Keratinocyte (primary cell): Measurements from ENCODE around the gene FNDC3B. TPM values are rescaled to one million over a fixed set of nuclear protein-coding genes. Genes with fewer than 3 reads are reported as not detected.
A peak's percentile ranks its signal among the peaks of the same experiment; 100 is the strongest.

ENCODE experiments used
- DNase-seq: peaks from one replicate; pipeline ENCODE4 v3.0.0-alpha.2; 2011; ENCODE audit warnings: low read depth, missing footprints, low spot score
- FAIRE-seq: peaks from 2 replicates; lab custom pipeline; 2011; peaks lifted over from hg19 to GRCh38; lab: Jason Lieb, UNC
- H2AFZ ChIP-seq: 2 replicates; pipeline ENCODE4 v1.6.0; 2012; ENCODE audit warnings: low read length, control low read depth, inconsistent platforms; ENCODE audit not compliant: control insufficient read depth
- H3K27ac ChIP-seq: 2 replicates; pipeline ENCODE4 v1.5.1; 2011; ENCODE audit warnings: low read length; ENCODE audit not compliant: control insufficient read depth, insufficient read depth
- H3K27me3 ChIP-seq: 3 replicates; pipeline ENCODE4 v1.6.0; 2011; ENCODE audit warnings: low read length; ENCODE audit not compliant: control insufficient read depth, insufficient read depth; ENCODE audit errors: extremely low read depth
- H3K36me3 ChIP-seq, 2 experiments: 2 replicates in 1 of 2; 3 replicates in 1 of 2; pipeline ENCODE4 v1.5.1; 2011; ENCODE audit warnings: low read length in 2 of 2, mild to moderate bottlenecking in 1 of 2; ENCODE audit not compliant: control insufficient read depth in 2 of 2, insufficient read depth in 2 of 2; ENCODE audit errors: extremely low read depth in 1 of 2
- H3K4me1 ChIP-seq: 3 replicates; pipeline ENCODE4 v1.5.1; 2011; ENCODE audit warnings: low read length; ENCODE audit not compliant: control insufficient read depth, insufficient read depth; ENCODE audit errors: extremely low read depth
- H3K4me2 ChIP-seq: 3 replicates; pipeline ENCODE4 v1.6.0; 2011; ENCODE audit warnings: low read depth, low read length; ENCODE audit not compliant: control insufficient read depth, insufficient read depth; ENCODE audit errors: extremely low read depth
- H3K4me3 ChIP-seq, 3 experiments: fragments of 200-600 bp in 1 of 3; sonication (generic) in 1 of 3; 2 replicates in 2 of 3; 3 replicates in 1 of 3; pipeline ENCODE4 v1.5.1; 2011 to 2016; ENCODE audit warnings: low read length in 3 of 3, mild to moderate bottlenecking in 3 of 3, control low read depth in 2 of 3, inconsistent platforms in 1 of 3, low read depth in 1 of 3, mixed read lengths in 1 of 3, mixed run types in 1 of 3, moderate library complexity in 1 of 3; ENCODE audit not compliant: control insufficient read depth in 2 of 3, insufficient read depth in 2 of 3; ENCODE audit errors: extremely low read depth in 1 of 3
- H3K79me2 ChIP-seq: 2 replicates; pipeline ENCODE4 v1.6.0; 2012; ENCODE audit warnings: low read length; ENCODE audit not compliant: control insufficient read depth, insufficient read depth
- H3K9ac ChIP-seq: 3 replicates; pipeline ENCODE4 v1.6.0; 2011; ENCODE audit warnings: low read length; ENCODE audit not compliant: control insufficient read depth, insufficient read depth; ENCODE audit errors: extremely low read depth
- H3K9me1 ChIP-seq: 3 replicates; pipeline ENCODE4 v1.6.0; 2011; ENCODE audit warnings: low read length; ENCODE audit not compliant: control insufficient read depth, insufficient read depth; ENCODE audit errors: extremely low read depth
- H3K9me3 ChIP-seq: 2 replicates; pipeline ENCODE4 v1.5.1; 2012; ENCODE audit warnings: low read depth, low read length; ENCODE audit not compliant: control insufficient read depth
- H4K20me1 ChIP-seq: 3 replicates; pipeline ENCODE4 v1.6.0; 2011; ENCODE audit warnings: low read length; ENCODE audit not compliant: control insufficient read depth, insufficient read depth; ENCODE audit errors: extremely low read depth
- CTCF ChIP-seq, 3 experiments: IDR thresholded peaks in 1 of 3; conservative IDR thresholded peaks in 1 of 3; optimal IDR thresholded peaks in 1 of 3; 2 replicates in 2 of 3; 3 replicates in 1 of 3; pipeline versions ENCODE3 to v1.5.1; 2011; ENCODE audit warnings: low read length in 3 of 3, mild to moderate bottlenecking in 3 of 3, moderate library complexity in 2 of 3, control low read depth in 1 of 3, inconsistent platforms in 1 of 3; ENCODE audit not compliant: insufficient read depth in 2 of 3; ENCODE audit errors: extremely low read depth in 1 of 3
- EZH2 ChIP-seq: IDR thresholded peaks from one replicate; pipeline ENCODE4 v1.6.1; 2012; ENCODE audit warnings: inconsistent platforms, mild to moderate bottlenecking, low read length, moderate library complexity
- dilution Hi-C: fragments of 300-500 bp; cut with MboI; formaldehyde crosslinking; loops from one replicate; pipeline ENCODE4 v1.7.0; 2020; ENCODE audit warnings: low sequenced_read_pairs; ENCODE audit not compliant: extremely low pct_ligation_motif_present
- polyA plus RNA-seq, 5 experiments: library from polyadenylated mRNA; depleted of rRNA in 3 of 5; stranded (reverse) in 3 of 5; stranded (forward) in 1 of 5; unstranded in 1 of 5; fragments of >200 nt; gene quantifications; 1 replicate in 1 of 5; 2 replicates in 3 of 5; 3 replicates in 1 of 5; pipeline versions ENCODE4 v1.2.1 to v1.2.3, GENCODE V29; 2011 to 2012; ENCODE audit warnings: missing spikeins in 2 of 5, low read depth in 1 of 5, low replicate concordance in 1 of 5

Gene FNDC3B
- polyA plus RNA-seq, 1 donor (not counting 4 experiments of a cell fraction or from before 2014, with no cell fraction given), result 31.4 TPM

DNA sequence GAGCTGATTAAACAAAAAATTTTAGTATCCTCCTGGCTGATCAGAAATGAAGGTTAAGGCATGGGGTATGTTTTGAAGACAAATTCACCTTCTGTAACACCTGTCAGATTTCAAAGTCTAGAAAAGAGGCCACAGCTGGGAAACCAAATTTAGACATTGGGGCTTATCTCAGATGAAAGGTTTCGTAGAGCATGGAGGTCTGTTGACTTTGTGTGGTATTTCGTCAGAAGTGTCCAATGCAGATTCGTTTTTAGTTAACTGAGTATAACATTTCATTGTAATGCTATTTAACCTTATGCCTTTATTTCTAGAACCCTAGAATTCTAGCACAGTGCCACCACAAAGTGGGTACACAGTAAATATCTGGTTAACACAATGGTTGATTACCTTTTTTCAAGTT lies 61.7 kb downstream of the FNDC3B start:
- dilution Hi-C loops, result no loop called here
- DNase-seq (no peak), FAIRE-seq (no peak)
- H3K9ac ChIP-seq, result no peak overlapping the region
- H3K36me3 ChIP-seq, result peaks cover 0 to 3% of the 10 kb centered on the region in 2 experiments
- no peaks in the 10 kb centered on the region for H4K20me1 ChIP-seq
- no peaks in the 10 kb centered on the region for H3K27me3 ChIP-seq
- H3K79me2 ChIP-seq, result peaks cover 61% of the 10 kb centered on the region
- H2AFZ ChIP-seq, result no peak overlapping the region
- H3K9me1 ChIP-seq, result no peaks in the 10 kb centered on the region
- H3K9me3 ChIP-seq, result no peaks in the 10 kb centered on the region
- no peak overlapping the region for H3K27ac ChIP-seq
- no peak overlapping the region for H3K4me2 ChIP-seq
- H3K4me3 ChIP-seq, result no peak overlapping the region
- H3K4me1 ChIP-seq, result peaks cover 56% of the 10 kb centered on the region
- TF ChIP-seq EZH2 (no peak), CTCF (optimal IDR thresholded peaks at IDR 0.05 in 1 of 3, IDR thresholded peaks at IDR 0.05 in 1 of 3, conservative IDR thresholded peaks at IDR 0.05 in 1 of 3; ENCODE audit: extremely low read depth in 1 of 3, insufficient read depth in 2 of 3, low read length in 3 of 3) (no peak)

- no peak for FAIRE-seq
- no peaks in the 10 kb centered on the region for H3K9me3 ChIP-seq
- no peaks in the 10 kb centered on the region for H3K9me1 ChIP-seq
- H3K36me3 ChIP-seq, result peaks cover 0 to 6% of the 10 kb centered on the region in 2 experiments
- DNase-seq, result no peak
- no peaks in the 10 kb centered on the region for H3K27me3 ChIP-seq
- peaks cover 47% of the 10 kb centered on the region for H3K4me1 ChIP-seq
- no peaks in the 10 kb centered on the region for H4K20me1 ChIP-seq
- dilution Hi-C loops, result no loop called here
- TF ChIP-seq EZH2 (no peak), CTCF (optimal IDR thresholded peaks at IDR 0.05 in 1 of 3, IDR thresholded peaks at IDR 0.05 in 1 of 3, conservative IDR thresholded peaks at IDR 0.05 in 1 of 3; ENCODE audit: extremely low read depth in 1 of 3, insufficient read depth in 2 of 3, low read length in 3 of 3) (no peak)
- H3K79me2 ChIP-seq, result peaks cover 72% of the 10 kb centered on the region
- peak overlapping the region; percentile 88 for H3K4me2 ChIP-seq
- H3K27ac ChIP-seq, result peak overlapping the region; percentile 90
- H3K4me3 ChIP-seq, result peak overlapping the region in 2 of 3 experiments; percentile 39 to 57
- H3K9ac ChIP-seq, result peak overlapping the region; percentile 64
- H2AFZ ChIP-seq, result no peak overlapping the region
These were observed 62.9 kb downstream of the FNDC3B start for GRCh38 chr3:172102123-172102882.
